Measurements from ENCODE around the gene MTA1.

DNA sequence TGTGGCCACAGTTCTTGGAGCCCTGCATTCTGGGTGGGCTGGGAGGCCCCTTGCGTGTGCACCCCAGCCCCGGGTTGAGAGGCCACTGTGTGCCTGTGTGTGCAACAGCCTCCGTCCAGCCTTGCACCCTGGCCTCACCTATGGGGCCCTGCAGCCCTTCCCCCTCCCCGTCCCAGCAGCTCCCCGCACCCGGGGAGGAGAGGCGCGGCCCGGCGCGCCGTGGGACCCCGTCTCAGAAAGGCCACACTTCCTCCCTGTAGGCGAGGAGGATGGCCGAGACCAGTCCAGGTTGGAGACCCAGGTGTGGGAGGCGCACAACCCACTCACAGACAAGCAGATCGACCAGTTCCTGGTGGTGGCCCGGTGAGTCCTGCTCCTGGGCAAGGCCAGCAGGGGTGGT lies 38.4 kb downstream of the MTA1 start:
- no peak for TF ChIP-seq CTCF (IDR thresholded peaks at IDR 0.05)
- no peak for TF ChIP-seq POLR2A (IDR thresholded peaks at IDR 0.05)

All from adrenal gland (tissue), 5 donors.